ENCODE measurements around the gene JMJD1C.

JMJD1C gene

GRCh38 chr10:63123727-63124362 is 341.9 kb downstream of the JMJD1C start:
- DNase-seq (ENCODE audit: low spot score) = no peak

- no peak for DNase-seq (ENCODE audit: low spot score)
Observed at GRCh38 chr10:63120554-63120953, 345.2 kb downstream of the JMJD1C start.

GRCh38 chr10:63119041-63119440 is 346.7 kb downstream of the JMJD1C start:
- DNase-seq (ENCODE audit: low spot score) = no peak
